H1 (cell line): ENCODE data around the gene HOXB3. TPM values are rescaled to one million over a fixed set of nuclear protein-coding genes. Genes with fewer than 3 reads are reported as not detected.

Experiments used
- CEBPB ChIP-seq: IDR thresholded peaks from 2 replicates; pipeline ENCODE4 v1.6.1; 2012; ENCODE audit warnings: low read depth, low read length
- NANOG ChIP-seq: IDR thresholded peaks from 2 replicates; pipeline ENCODE4 v1.6.1; 2011; ENCODE audit warnings: low read length, low read depth, mild to moderate bottlenecking, inconsistent platforms; ENCODE audit not compliant: insufficient read depth, poor library complexity, severe bottlenecking
- NRF1 ChIP-seq: IDR thresholded peaks from 2 replicates; pipeline ENCODE4 v1.6.1; 2011; ENCODE audit warnings: mild to moderate bottlenecking, low read depth, low read length, improper control_type of control experiment
- RAD21 ChIP-seq, 2 experiments: IDR thresholded peaks in 1 of 2; conservative IDR thresholded peaks in 1 of 2; 2 replicates each; pipeline ENCODE4 v1.6.1; 2011; ENCODE audit warnings: low read depth in 2 of 2, low read length in 2 of 2, improper control_type of control experiment in 1 of 2, inconsistent platforms in 1 of 2, mild to moderate bottlenecking in 1 of 2, moderate library complexity in 1 of 2
- SP2 ChIP-seq: IDR thresholded peaks from 2 replicates; pipeline ENCODE4 v1.6.1; 2012; ENCODE audit warnings: mild to moderate bottlenecking, low read length, inconsistent platforms
- SRF ChIP-seq: IDR thresholded peaks from 2 replicates; pipeline ENCODE4 v1.6.1; 2011; ENCODE audit warnings: mild to moderate bottlenecking, low read depth, low read length, moderate library complexity
- polyA plus RNA-seq, 7 experiments: library from polyadenylated mRNA; depleted of rRNA in 3 of 7; stranded (reverse) in 5 of 7; unstranded in 2 of 7; fragments of >200 nt in 5 of 7; fragments of 200-250 nt in 2 of 7; gene quantifications; 1 replicate in 5 of 7; 2 replicates in 1 of 7; 4 replicates in 1 of 7; pipeline versions ENCODE4 v1.2.1 to v1.2.3, GENCODE V29; 2011 to 2013; ENCODE audit warnings: missing spikeins in 2 of 7, mixed read lengths in 2 of 7
- total RNA-seq: library from RNA; stranded (reverse); fragmentation: NEBNext Ultra II Directional; extraction: Animal tissue kit (Norgen Biotek cat#: 25700); gene quantifications from 2 replicates; pipeline ENCODE4 v1.2.1, GENCODE V29; 2021
- TF ChIP-seq, protein P1 (sequence below), 3 experiments: IDR thresholded peaks; 1 replicate in 2 of 3; 2 replicates in 1 of 3; pipeline versions ENCODE4 v1.5.1 to v1.6.1; 2011; ENCODE audit warnings: low read length in 3 of 3, mild to moderate bottlenecking in 3 of 3, inconsistent platforms in 2 of 3, low read depth in 1 of 3, moderate library complexity in 1 of 3; ENCODE audit not compliant: insufficient read depth in 1 of 3; ENCODE audit errors: control extremely low read depth in 1 of 3
- TF ChIP-seq, protein P2 (sequence below): IDR thresholded peaks from 2 replicates; pipeline ENCODE4 v1.6.1; 2012; ENCODE audit warnings: low read length, inconsistent platforms

The HOXB3 gene
- total and polyA plus RNA-seq, 2 of the 8 experiments (the other 6 are each of a cell fraction or from before 2014, with no cell fraction given), result not detected

DNA sequence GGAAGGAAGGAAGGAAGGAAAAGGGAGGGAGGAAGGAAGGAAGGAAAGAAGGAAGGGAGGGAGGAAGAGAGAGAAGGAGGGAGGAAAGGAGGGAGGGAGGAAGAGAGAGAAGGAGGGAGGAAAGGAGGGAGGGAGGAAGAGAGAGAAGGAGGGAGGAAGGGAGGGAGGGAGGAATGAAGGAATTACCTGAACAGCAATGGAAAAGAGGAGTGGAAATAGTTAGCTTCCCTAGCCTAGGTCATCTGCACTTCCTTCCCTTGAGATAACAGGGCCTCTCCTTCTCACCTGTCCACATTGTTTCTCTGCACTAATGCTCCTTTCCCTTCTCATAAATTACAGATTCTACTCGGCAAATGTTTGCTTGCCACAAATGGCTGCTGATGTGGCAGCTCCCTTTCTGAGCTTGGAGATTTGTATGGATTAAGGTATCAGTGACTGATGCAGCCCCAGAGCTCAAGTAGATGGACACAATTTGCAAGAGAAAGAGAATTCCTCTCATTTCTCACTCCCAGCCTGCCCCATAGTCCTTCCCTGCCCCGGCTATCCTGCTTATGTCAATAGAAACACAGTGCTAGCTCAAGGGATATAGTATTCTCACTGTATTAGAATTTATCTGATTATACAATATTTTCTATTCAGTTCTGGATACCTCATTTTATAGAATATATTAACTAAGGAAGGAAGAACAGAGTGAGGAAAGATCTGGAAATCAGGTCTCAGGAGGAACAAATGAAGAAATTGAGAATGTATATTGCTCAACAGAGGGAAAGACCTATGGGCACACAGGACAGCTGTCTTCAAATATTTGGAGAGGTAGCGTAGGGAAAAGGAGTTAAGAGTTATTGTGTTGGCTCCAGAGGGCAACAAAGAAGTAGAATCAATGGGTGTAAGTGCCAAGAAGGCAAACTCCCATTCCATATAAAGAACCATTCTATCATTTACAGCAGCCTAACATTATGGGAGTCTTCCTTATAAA is 73.8 kb downstream of the HOXB3 start (continued):
- peak; percentile 33 for TF ChIP-seq NANOG
- no peak for TF ChIP-seq RAD21 (IDR thresholded peaks at IDR 0.05 in 1 of 2, conservative IDR thresholded peaks at IDR 0.05 in 1 of 2; ENCODE audit: low read depth in 2 of 2, low read length in 2 of 2)
- TF ChIP-seq SRF, result no peak
- peak; percentile 69; the same call in 1 of the 2 replicates for TF ChIP-seq CEBPB
- TF ChIP-seq NRF1, result no peak
- TF ChIP-seq, protein P1, sequence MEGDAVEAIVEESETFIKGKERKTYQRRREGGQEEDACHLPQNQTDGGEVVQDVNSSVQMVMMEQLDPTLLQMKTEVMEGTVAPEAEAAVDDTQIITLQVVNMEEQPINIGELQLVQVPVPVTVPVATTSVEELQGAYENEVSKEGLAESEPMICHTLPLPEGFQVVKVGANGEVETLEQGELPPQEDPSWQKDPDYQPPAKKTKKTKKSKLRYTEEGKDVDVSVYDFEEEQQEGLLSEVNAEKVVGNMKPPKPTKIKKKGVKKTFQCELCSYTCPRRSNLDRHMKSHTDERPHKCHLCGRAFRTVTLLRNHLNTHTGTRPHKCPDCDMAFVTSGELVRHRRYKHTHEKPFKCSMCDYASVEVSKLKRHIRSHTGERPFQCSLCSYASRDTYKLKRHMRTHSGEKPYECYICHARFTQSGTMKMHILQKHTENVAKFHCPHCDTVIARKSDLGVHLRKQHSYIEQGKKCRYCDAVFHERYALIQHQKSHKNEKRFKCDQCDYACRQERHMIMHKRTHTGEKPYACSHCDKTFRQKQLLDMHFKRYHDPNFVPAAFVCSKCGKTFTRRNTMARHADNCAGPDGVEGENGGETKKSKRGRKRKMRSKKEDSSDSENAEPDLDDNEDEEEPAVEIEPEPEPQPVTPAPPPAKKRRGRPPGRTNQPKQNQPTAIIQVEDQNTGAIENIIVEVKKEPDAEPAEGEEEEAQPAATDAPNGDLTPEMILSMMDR (IDR thresholded peaks at IDR 0.05; ENCODE audit: control extremely low read depth in 1 of 3, insufficient read depth in 1 of 3, low read depth in 1 of 3, low read length in 3 of 3), result no peak
- TF ChIP-seq, protein P2, sequence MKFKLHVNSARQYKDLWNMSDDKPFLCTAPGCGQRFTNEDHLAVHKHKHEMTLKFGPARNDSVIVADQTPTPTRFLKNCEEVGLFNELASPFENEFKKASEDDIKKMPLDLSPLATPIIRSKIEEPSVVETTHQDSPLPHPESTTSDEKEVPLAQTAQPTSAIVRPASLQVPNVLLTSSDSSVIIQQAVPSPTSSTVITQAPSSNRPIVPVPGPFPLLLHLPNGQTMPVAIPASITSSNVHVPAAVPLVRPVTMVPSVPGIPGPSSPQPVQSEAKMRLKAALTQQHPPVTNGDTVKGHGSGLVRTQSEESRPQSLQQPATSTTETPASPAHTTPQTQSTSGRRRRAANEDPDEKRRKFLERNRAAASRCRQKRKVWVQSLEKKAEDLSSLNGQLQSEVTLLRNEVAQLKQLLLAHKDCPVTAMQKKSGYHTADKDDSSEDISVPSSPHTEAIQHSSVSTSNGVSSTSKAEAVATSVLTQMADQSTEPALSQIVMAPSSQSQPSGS, result no peak
- no peak for TF ChIP-seq SP2
- TF ChIP-seq, all 59 proteins: peak for 3
